Measurements from ENCODE around the gene LZTS2. TPM values are rescaled to one million over a fixed set of nuclear protein-coding genes. Genes with fewer than 3 reads are reported as not detected.

LZTS2 gene
- total and polyA plus RNA-seq, 2 of the 8 experiments (the other 6 are each of a cell fraction or from before 2014, with no cell fraction given): 75.7 to 99.5 TPM

DNA sequence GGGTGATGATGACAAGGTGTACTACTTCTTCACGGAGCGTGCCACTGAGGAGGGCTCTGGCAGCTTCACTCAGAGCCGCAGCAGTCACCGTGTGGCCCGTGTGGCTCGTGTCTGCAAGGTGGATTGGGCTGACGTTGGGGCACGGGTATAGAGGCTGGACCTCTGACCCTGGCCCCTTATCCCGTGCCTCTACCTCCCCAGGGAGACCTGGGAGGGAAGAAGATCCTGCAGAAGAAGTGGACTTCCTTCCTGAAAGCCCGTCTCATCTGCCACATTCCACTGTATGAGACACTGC lies 20.8 kb upstream of the LZTS2 start:
- H3K4ac ChIP-seq (replicated peaks; ENCODE audit: insufficient read length, low read depth, low read length): no peak overlapping the region
- no peak overlapping the region for H3K4me2 ChIP-seq (ENCODE audit: insufficient read depth in 1 of 2, low read depth in 2 of 2, low read length in 2 of 2)
- no peaks in the 10 kb centered on the region for H3K9me3 ChIP-seq (ENCODE audit: insufficient read depth in 2 of 2, low read depth in 1 of 2, low read length in 1 of 2)
- TF ChIP-seq CEBPB (IDR thresholded peaks at IDR 0.05; ENCODE audit: low read depth, low read length) (no peak), CBX8 (IDR thresholded peaks at IDR 0.05; ENCODE audit: borderline replicate concordance, low read depth, low read length) (no peak)
- no peaks in the 10 kb centered on the region for H3K79me2 ChIP-seq (ENCODE audit: control insufficient read depth in 1 of 2, insufficient read depth in 2 of 2, low read length in 2 of 2)
- H3K14ac ChIP-seq (ENCODE audit: insufficient read length): no peak overlapping the region
- H2BK120ac ChIP-seq (replicated peaks; ENCODE audit: low read depth, low read length): no peak overlapping the region
- H4K91ac ChIP-seq (replicated peaks; ENCODE audit: insufficient read length, low read length): no peak overlapping the region
- H4K20me1 ChIP-seq (replicated peaks in 1 of 2; ENCODE audit: control insufficient read depth in 1 of 2, insufficient read depth in 2 of 2, low read length in 2 of 2): peaks cover 0 to 11% of the 10 kb centered on the region in 2 experiments
- no peak overlapping the region for H4K8ac ChIP-seq (ENCODE audit: extremely low read depth, insufficient read depth, low read length)
- H3K27me3 ChIP-seq (replicated peaks in 1 of 4; ENCODE audit: control insufficient read depth in 3 of 4, extremely low read depth in 1 of 4, insufficient read depth in 3 of 4, low read length in 3 of 4): no peaks in the 10 kb centered on the region
- H2BK20ac ChIP-seq (ENCODE audit: low read length): no peak overlapping the region
- no peak overlapping the region for H3K4me3 ChIP-seq (ENCODE audit: extremely low read depth in 1 of 4, insufficient read depth in 2 of 4, low read depth in 3 of 4, low read length in 4 of 4)
- peaks cover 0 to 18% (median 5%) of the 10 kb centered on the region in 4 experiments; a peak in 4 of 8 replicates for H3K36me3 ChIP-seq (ENCODE audit: control insufficient read depth in 2 of 4, insufficient read depth in 4 of 4, low read length in 3 of 4)
- H2BK5ac ChIP-seq (ENCODE audit: low read depth, low read length): no peak overlapping the region
- no peaks in the 10 kb centered on the region for H3K4me1 ChIP-seq (replicated peaks in 1 of 4; ENCODE audit: control insufficient read depth in 3 of 4, insufficient read depth in 4 of 4, low read length in 3 of 4)
- no peak overlapping the region for H2AK5ac ChIP-seq (ENCODE audit: low read depth, low read length)
- no peak overlapping the region; the same call in 1 of the 2 replicates for H3K27ac ChIP-seq (ENCODE audit: low read depth, low read length)
- H3K56ac ChIP-seq (replicated peaks; ENCODE audit: insufficient read length, low read depth, low read length): no peak overlapping the region
- no peak overlapping the region for H2BK12ac ChIP-seq (ENCODE audit: low read depth, low read length)
- H3K9ac ChIP-seq (replicated peaks in 1 of 4; ENCODE audit: extremely low read depth in 1 of 4, low read depth in 3 of 4, low read length in 3 of 4): no peak overlapping the region
- H4K5ac ChIP-seq (ENCODE audit: insufficient read length, low read depth, low read length): no peak overlapping the region
- POLR2A ChIA-PET (ENCODE audit: partially characterized antibody): interaction anchor here (1.1 kb wide), 1 partner anchor 9 kb away, joined by 3 read pairs; no protein-coding TSS in a partner anchor
- H2BK15ac ChIP-seq (ENCODE audit: low read length): no peak overlapping the region
- FAIRE-seq (no peak), DNase-seq (ENCODE audit: low read depth in 1 of 2, low spot score in 2 of 2) (peak in 1 of 2 experiments; percentile 30)
- H3K23me2 ChIP-seq (ENCODE audit: low read depth, low read length): no peaks in the 10 kb centered on the region
- no peak overlapping the region for H3K18ac ChIP-seq (ENCODE audit: extremely low read depth, low read length)
- CTCF ChIA-PET (ENCODE audit: partially characterized antibody): interaction anchor here (1.2 to 2.7 kb wide), 2 partner anchors 10 to 36 kb away, joined by 3 to 9 read pairs; no protein-coding TSS in a partner anchor
- no peak overlapping the region for H2AFZ ChIP-seq (ENCODE audit: low read length)
- no peak overlapping the region for H3K23ac ChIP-seq (ENCODE audit: insufficient read length)
- WGBS, 2 experiments (ENCODE audit: extremely low coverage in 1 of 2, insufficient coverage in 1 of 2, insufficient read length in 1 of 2, insufficient replicate concordance in 2 of 2, low coverage in 1 of 2, low lambda C conversion rate in 2 of 2, missing lambda C conversion rate in 1 of 2): 92% methylated on average over 10 of the region's 10 CpGs; no CpG with 5 or more reads in 1 of the 2 experiments
- H3K79me1 ChIP-seq (ENCODE audit: low read depth, low read length): no peaks in the 10 kb centered on the region
